ENCODE data around the gene RAD54L2. TPM values are rescaled to one million over a fixed set of nuclear protein-coding genes. Genes with fewer than 3 reads are reported as not detected.

Gene RAD54L2
- total RNA-seq, result 10 to 100 TPM; 16.1 to 32.8 (median 16.3) TPM
- long read RNA-seq, donor 1, partial matches to known transcripts, result 5 of 21 reads
- long read RNA-seq, donor 1, other reads (novel, unspliced or antisense), result 16 of 21 reads
- long read RNA-seq, donor 2, partial matches to known transcripts, result 0 of 3 reads
- long read RNA-seq, donor 2, other reads (novel, unspliced or antisense), result 3 of 3 reads

GRCh38 chr3:51538459-51539290 is at the start of gene RAD54L2:
TSS of gene RAD54L2 (plus strand) at chr3:51538719. CDS start at chr3:51590421, 51,702 bp downstream.
- no peaks in the 10 kb centered on the region for H3K36me3 ChIP-seq (ENCODE audit: low read depth)
- ATAC-seq (peak; percentile 99), DNase-seq (peak; percentile 85 to 90 (median 85))
- peak within 1 kb of the TSS; percentile 90 for H3K4me3 ChIP-seq
- TF ChIP-seq CTCF (IDR thresholded peaks at IDR 0.05), result no peak
- H3K4me1 ChIP-seq (ENCODE audit: low read depth), result peaks cover 6% of the 10 kb centered on the region
- intact Hi-C loops (cut with DNase I, micrococcal nuclease), result no loop called here
- no peaks in the 10 kb centered on the region for H3K9me3 ChIP-seq

DNA sequence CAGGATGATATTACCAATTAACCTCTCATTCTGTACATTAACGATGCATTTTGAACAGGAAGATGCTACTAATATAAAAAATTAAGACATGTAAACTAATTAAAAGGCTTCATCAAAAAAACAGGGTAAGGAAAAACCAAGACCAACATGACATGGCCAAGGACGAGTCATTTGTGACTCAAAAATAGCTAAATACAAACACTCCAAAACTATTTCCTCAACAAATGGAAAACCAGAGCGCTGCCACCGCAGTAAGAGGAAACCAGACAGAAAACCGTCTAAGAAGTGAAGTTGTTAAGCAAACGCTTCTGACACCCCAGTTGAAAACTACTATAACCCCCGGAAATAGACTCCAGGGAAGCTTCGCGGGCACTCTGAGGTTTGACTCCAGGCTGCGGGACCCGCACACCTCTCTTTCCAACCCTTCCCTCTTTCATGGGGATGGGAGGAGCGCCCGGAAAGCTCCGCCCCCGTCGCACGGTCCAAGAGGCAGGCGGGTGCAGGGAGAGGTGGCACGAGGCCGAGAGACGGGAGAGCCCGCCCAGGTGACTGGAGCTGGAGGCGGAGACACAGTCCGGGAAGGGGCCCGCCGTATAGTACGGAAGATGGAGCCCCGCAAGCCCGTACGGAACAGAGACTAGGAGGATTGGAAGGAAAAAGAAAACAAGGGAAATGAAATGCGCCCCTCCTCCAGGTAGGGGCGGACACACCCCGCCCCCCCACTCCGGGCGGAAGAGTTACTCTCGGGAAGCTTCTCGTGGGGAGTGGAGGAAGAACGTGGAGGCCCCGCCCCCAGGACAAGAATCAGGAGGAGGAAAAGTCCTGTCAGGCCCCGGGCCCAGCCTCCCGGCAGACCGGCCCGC is 39.4 kb upstream of the RAD54L2 start:
- TF ChIP-seq CTCF (IDR thresholded peaks at IDR 0.05), result no peak
- Histone ChIP-seq H3K9me3 (no peaks in the 10 kb centered on the region), H3K36me3 (ENCODE audit: low read depth) (no peaks in the 10 kb centered on the region), H3K4me3 (peak overlapping the region; percentile 75), H3K4me1 (ENCODE audit: low read depth) (no peaks in the 10 kb centered on the region)
- intact Hi-C loops (cut with DNase I, micrococcal nuclease), result no loop called here
- ATAC-seq (peak; percentile 82), DNase-seq (peak; percentile 96 to 97 (median 97))

DNA sequence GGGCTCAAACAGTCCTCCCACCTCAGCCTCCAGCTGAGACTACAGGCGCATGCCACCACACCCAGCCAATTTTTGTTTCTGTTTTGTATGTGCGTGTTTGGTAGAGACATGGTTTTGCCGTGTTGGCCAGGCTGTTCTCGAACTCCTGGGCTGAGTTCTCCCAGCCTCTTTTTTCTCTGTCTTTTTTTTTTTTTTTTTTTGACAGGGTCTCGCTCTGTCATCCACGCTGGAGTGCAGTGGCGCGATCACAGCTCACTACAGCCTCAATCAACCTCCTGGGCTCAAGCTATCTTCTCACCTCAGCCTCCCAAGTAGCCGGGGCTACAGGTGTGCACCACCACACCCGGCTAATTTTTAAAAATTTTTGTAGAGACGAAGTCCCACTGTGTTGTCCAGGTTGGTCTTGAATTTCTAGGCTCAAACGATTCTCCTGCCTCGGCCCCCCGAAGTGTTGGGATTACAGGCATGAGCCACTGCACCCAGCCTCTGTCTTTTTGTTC is 37.8 kb upstream of the RAD54L2 start:
- no peaks in the 10 kb centered on the region for H3K9me3 ChIP-seq
- H3K4me3 ChIP-seq, result no peak overlapping the region
- no peaks in the 10 kb centered on the region for H3K4me1 ChIP-seq (ENCODE audit: low read depth)
- ATAC-seq, result no peak
- no peaks in the 10 kb centered on the region for H3K36me3 ChIP-seq (ENCODE audit: low read depth)
- TF ChIP-seq CTCF (IDR thresholded peaks at IDR 0.05), result no peak
- peak; percentile 45 to 58 (median 54) for DNase-seq
- intact Hi-C loops (cut with DNase I, micrococcal nuclease), result loop anchor here (5.0 to 10.0 kb wide), 2 partner anchors 167 to 304 kb away; no protein-coding TSS in a partner anchor

- peak; percentile 12 for ATAC-seq
- peak; percentile 93 for TF ChIP-seq CTCF (IDR thresholded peaks at IDR 0.05)
- intact Hi-C loops (cut with DNase I, micrococcal nuclease), result loop anchor here (5.0 to 10.0 kb wide), 2 partner anchors 165 to 303 kb away; no protein-coding TSS in a partner anchor
Measured at GRCh38 chr3:51501833-51502561, 36.5 kb upstream of the RAD54L2 start.

GRCh38 chr3:51502562-51502910 is 36.0 kb upstream of the RAD54L2 start:
- TF ChIP-seq CTCF (IDR thresholded peaks at IDR 0.05), result no peak
- Histone ChIP-seq H3K4me1 (ENCODE audit: low read depth) (no peaks in the 10 kb centered on the region), H3K4me3 (no peak overlapping the region), H3K9me3 (no peaks in the 10 kb centered on the region), H3K36me3 (ENCODE audit: low read depth) (no peaks in the 10 kb centered on the region)
- intact Hi-C loops (cut with DNase I, micrococcal nuclease), result loop anchor here (5.0 to 10.0 kb wide), 2 partner anchors 165 to 302 kb away; no protein-coding TSS in a partner anchor
- no peak for DNase-seq
- no peak for ATAC-seq

More at GRCh38 chr3:51501833-51502561, 36.5 kb upstream of the RAD54L2 start:
- Histone ChIP-seq H3K9me3 (no peaks in the 10 kb centered on the region), H3K4me1 (ENCODE audit: low read depth) (no peaks in the 10 kb centered on the region), H3K36me3 (ENCODE audit: low read depth) (no peaks in the 10 kb centered on the region), H3K4me3 (no peak overlapping the region)
- peak; percentile 72 to 93 (median 88) for DNase-seq
